ENCODE data around the gene GRIN3A. TPM values are rescaled to one million over a fixed set of nuclear protein-coding genes. Genes with fewer than 3 reads are reported as not detected.
"Not testable (repeated sequence)": the region's sequence is repeated elsewhere in the genome, so short reads cannot be mapped to it uniquely, and the experiment has no call there.

GRIN3A gene
- total RNA-seq, 5 donors from 2014 or later (not counting 1 experiment from before 2014, with no cell fraction given): 0.08 TPM; not detected in 4

DNA sequence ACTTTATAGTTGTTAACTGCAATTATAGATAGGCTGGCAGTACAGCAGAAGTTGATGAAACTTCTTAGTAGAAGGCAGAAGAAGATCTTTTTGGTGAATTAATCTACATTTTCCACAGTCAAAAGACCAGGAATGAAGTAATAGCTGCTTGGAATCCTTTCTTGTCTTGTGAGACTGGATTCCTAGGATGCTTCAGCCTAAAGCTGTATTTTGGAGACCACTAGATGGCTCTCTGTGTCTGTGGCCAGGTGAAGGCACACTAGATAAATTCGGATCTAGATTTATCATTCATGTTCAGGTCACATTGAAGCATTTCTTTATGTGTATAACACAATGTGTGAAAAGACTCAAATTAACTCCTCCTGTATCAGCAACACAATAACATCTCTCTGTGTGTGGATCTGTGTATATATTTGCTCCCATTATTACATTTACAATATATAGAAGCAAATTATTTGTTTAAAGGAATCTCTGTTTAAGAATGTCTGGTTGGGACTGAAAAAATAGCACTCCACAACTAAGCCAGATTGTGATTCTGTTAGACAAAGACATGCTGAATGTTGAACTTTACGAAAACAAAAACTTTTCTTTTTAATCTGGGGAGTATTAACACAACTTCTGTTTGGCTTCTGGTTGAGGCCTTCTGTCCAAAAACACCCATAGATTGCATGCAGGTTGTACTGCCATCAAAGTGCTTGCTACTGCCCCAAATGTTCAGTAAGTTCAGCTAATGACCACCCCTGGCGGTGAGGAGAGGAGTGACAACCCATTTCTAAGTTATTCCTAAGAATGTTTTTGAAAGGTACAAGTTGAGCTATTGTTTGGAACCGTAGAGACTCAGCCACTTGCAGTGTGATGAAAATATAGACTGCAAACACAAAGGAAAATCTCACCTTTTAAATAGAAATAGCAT lies 10.6 kb downstream of the GRIN3A start:
- DNase-seq: peak in 4 of 35 experiments; percentile 3 to 31 (median 4)
- H3K4me1 Mint-ChIP-seq: no peaks in the 10 kb centered on the region

DNA sequence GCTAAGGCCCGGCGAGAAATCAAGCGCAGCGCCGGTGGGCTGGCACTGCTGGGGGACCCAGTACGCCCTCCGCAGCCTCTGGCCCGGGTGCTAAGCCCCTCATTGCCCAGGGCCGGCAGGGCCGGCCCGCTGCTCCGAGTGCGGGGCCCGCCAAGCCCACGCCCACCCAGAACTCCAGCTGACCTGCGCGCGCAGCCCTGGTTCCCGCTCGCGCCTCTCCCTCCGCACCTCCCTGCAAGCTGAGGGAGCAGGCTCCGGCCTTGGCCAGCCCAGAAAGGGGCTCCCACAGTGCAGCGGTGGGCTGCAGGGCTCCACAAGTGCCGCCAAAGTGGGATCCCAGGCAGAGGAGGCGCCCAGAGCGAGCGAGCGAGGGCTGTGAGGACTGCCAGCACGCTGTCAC lies 14.2 kb downstream of the GRIN3A start:
- H3K9me3 ChIP-seq; H3K4me3 ChIP-seq (ENCODE audit: control insufficient read depth in 1 of 2, extremely low read depth in 1 of 2, low read length in 1 of 2); H3K4me1 ChIP-seq (ENCODE audit: control insufficient read depth in 1 of 2, extremely low read depth in 1 of 2, insufficient read depth in 2 of 2, low read length in 2 of 2); H3K27ac ChIP-seq (ENCODE audit: low read length); CTCF ChIA-PET; H3K27me3 Mint-ChIP-seq; POLR2A ChIA-PET; H3K36me3 Mint-ChIP-seq; ATAC-seq (replicated peaks in 1 of 4); H3K27me3 ChIP-seq (replicated peaks in 1 of 2; ENCODE audit: control insufficient read depth in 2 of 2, extremely low read depth in 1 of 2, insufficient read depth in 2 of 2, low read length in 1 of 2); H3K27ac Mint-ChIP-seq; H3K36me3 ChIP-seq (ENCODE audit: control insufficient read depth in 2 of 2, extremely low read depth in 1 of 2, insufficient read depth in 1 of 2, low read length in 1 of 2); DNase-seq; H3K4me3 Mint-ChIP-seq; H3K4me1 Mint-ChIP-seq; H3K9me3 Mint-ChIP-seq: not testable (repeated sequence)
- WGBS (ENCODE audit: insufficient coverage): 94% methylated on average over 30 of the region's 30 CpGs

More for the DNA sequence above, 10.6 kb downstream of the GRIN3A start:
- Mint-ChIP-seq H3K27ac (no peak overlapping the region), H3K36me3 (no peaks in the 10 kb centered on the region), H3K4me3 (no peak overlapping the region), H3K9me3 (no peaks in the 10 kb centered on the region), H3K27me3 (peaks cover 7 to 10% of the 10 kb centered on the region in 2 donors)
- Histone ChIP-seq H3K27ac (ENCODE audit: low read length) (no peak overlapping the region), H3K36me3 (ENCODE audit: control insufficient read depth in 2 of 2, extremely low read depth in 1 of 2, insufficient read depth in 1 of 2, low read length in 1 of 2) (no peaks in the 10 kb centered on the region), H3K27me3 (replicated peaks in 1 of 2; ENCODE audit: control insufficient read depth in 2 of 2, extremely low read depth in 1 of 2, insufficient read depth in 2 of 2, low read length in 1 of 2) (no peaks in the 10 kb centered on the region), H3K9me3 (no peaks in the 10 kb centered on the region), H3K4me3 (ENCODE audit: control insufficient read depth in 1 of 2, extremely low read depth in 1 of 2, low read length in 1 of 2) (no peak overlapping the region), H3K4me1 (ENCODE audit: control insufficient read depth in 1 of 2, extremely low read depth in 1 of 2, insufficient read depth in 2 of 2, low read length in 2 of 2) (no peaks in the 10 kb centered on the region)
- ATAC-seq (replicated peaks in 1 of 4): no peak
- POLR2A ChIA-PET: no interaction called here
- CTCF ChIA-PET: no interaction called here
- WGBS (ENCODE audit: insufficient coverage): no CpG with 5 or more reads among the region's 4 CpGs

DNA sequence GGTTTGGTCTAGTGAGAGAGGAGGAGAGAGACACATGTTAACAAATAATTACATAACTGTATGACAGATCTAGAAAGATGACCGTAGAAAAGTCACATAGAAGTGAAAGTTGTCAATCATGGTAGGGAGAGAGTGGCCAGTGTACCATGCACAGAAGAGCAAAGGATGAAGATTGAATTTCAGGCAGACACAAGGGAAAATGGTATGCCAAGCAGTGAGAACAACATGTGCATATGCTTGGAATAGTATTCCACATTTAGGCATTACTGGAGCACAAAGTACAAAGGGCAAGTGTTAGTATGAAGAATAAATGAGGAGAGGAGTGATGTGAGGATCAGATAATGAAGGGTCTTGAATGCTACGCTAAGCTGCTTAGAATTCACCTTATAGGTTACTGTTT lies 20.3 kb downstream of the GRIN3A start:
- ChIA-PET CTCF (no interaction called here), POLR2A (no interaction called here)
- H3K27ac ChIP-seq (ENCODE audit: low read length): no peak overlapping the region
- peaks cover 0 to 2% of the 10 kb centered on the region in 2 experiments for H3K27me3 ChIP-seq (replicated peaks in 1 of 2; ENCODE audit: control insufficient read depth in 2 of 2, extremely low read depth in 1 of 2, insufficient read depth in 2 of 2, low read length in 1 of 2)
- no peaks in the 10 kb centered on the region for H3K36me3 ChIP-seq (ENCODE audit: control insufficient read depth in 2 of 2, extremely low read depth in 1 of 2, insufficient read depth in 1 of 2, low read length in 1 of 2)
- Mint-ChIP-seq H3K27me3 (peaks cover 2 to 17% of the 10 kb centered on the region in 2 donors), H3K36me3 (no peaks in the 10 kb centered on the region), H3K4me1 (no peaks in the 10 kb centered on the region), H3K4me3 (no peak overlapping the region), H3K27ac (no peak overlapping the region), H3K9me3 (peaks cover 0 to 2% (median 0%) of the 10 kb centered on the region in 3 donors)
- H3K9me3 ChIP-seq: no peaks in the 10 kb centered on the region
- no peak overlapping the region for H3K4me3 ChIP-seq (ENCODE audit: control insufficient read depth in 1 of 2, extremely low read depth in 1 of 2, low read length in 1 of 2)
- WGBS (ENCODE audit: insufficient coverage): 100% methylated on average over 1 of the region's 2 CpGs
- H3K4me1 ChIP-seq (ENCODE audit: control insufficient read depth in 1 of 2, extremely low read depth in 1 of 2, insufficient read depth in 2 of 2, low read length in 2 of 2): no peaks in the 10 kb centered on the region
- no peak for DNase-seq
- no peak for ATAC-seq (replicated peaks in 1 of 4)

DNA sequence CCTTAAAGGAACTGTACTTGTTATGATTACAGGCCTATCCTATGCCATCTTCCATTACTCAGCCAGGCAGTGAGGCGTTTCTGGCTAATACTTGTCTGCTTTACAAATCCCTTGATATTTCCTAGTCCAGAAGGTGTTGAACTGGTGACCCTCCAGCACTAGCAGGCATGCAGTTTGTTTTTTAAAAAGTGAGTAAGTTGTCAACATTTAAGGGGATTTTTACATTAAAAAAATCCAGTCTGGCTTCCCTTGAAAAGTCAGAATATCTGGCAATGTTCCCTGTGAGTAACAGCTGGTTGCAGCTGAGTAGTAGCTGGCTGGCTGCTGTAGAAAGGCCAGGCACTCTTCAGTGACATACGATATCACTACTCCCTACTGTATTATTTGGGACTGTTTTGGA lies 21.8 kb downstream of the GRIN3A start:
- no peak overlapping the region for H3K4me3 ChIP-seq (ENCODE audit: control insufficient read depth in 1 of 2, extremely low read depth in 1 of 2, low read length in 1 of 2)
- H3K9me3 Mint-ChIP-seq: no peaks in the 10 kb centered on the region
- no CpG with 5 or more reads among the region's 2 CpGs for WGBS (ENCODE audit: insufficient coverage)
- H3K27me3 Mint-ChIP-seq: peaks cover 9 to 25% of the 10 kb centered on the region in 2 donors
- H3K27ac ChIP-seq (ENCODE audit: low read length): no peak overlapping the region
- no peak for ATAC-seq (replicated peaks in 1 of 4)
- no peaks in the 10 kb centered on the region for H3K4me1 ChIP-seq (ENCODE audit: control insufficient read depth in 1 of 2, extremely low read depth in 1 of 2, insufficient read depth in 2 of 2, low read length in 2 of 2)
- no peak for DNase-seq
- no peaks in the 10 kb centered on the region for H3K4me1 Mint-ChIP-seq
- ChIA-PET POLR2A (no interaction called here), CTCF (no interaction called here)
- no peak overlapping the region for H3K4me3 Mint-ChIP-seq
- no peak overlapping the region for H3K27ac Mint-ChIP-seq
- no peaks in the 10 kb centered on the region for H3K36me3 ChIP-seq (ENCODE audit: control insufficient read depth in 2 of 2, extremely low read depth in 1 of 2, insufficient read depth in 1 of 2, low read length in 1 of 2)
- peaks cover 0 to 2% of the 10 kb centered on the region in 2 experiments for H3K27me3 ChIP-seq (replicated peaks in 1 of 2; ENCODE audit: control insufficient read depth in 2 of 2, extremely low read depth in 1 of 2, insufficient read depth in 2 of 2, low read length in 1 of 2)
- H3K36me3 Mint-ChIP-seq: no peaks in the 10 kb centered on the region
- H3K9me3 ChIP-seq: no peaks in the 10 kb centered on the region

DNA sequence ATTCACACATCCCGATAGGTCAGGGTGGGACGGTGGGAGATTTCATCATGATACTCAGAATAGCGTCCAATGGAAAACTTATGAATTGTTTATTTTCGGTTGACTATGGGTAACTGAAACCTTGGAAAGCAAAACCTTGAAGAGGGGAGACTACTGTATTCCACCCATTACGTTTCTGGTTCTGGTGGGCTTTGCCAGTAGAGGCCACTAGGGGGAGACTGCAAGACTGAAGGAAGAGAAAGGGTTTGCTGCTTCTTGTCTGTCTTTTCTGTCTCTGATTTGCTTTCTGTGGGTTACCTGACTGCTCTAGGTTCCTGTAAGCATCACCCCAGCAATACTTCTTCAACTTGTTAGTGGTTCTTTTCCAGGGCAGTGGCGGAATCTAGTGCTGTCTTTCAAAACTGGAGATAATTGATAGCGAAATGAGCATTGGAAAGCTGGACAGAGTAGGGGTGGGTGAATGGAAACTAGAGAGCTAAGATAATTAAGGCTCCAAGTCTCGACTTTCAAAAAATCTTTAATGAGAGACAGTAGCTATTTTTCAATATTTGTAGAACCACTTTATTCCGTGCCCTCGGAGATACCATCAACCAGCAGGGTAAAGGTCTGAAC lies 27.0 kb downstream of the GRIN3A start:
- no peaks in the 10 kb centered on the region for H3K9me3 ChIP-seq
- ChIA-PET POLR2A (no interaction called here), CTCF (no interaction called here)
- Mint-ChIP-seq H3K4me3 (no peak overlapping the region), H3K27ac (no peak overlapping the region), H3K27me3 (peaks cover 14 to 38% of the 10 kb centered on the region in 2 donors), H3K36me3 (no peaks in the 10 kb centered on the region), H3K9me3 (peaks cover 0 to 3% (median 0%) of the 10 kb centered on the region in 3 donors), H3K4me1 (no peaks in the 10 kb centered on the region)
- no peaks in the 10 kb centered on the region for H3K36me3 ChIP-seq (ENCODE audit: control insufficient read depth in 2 of 2, extremely low read depth in 1 of 2, insufficient read depth in 1 of 2, low read length in 1 of 2)
- no peak overlapping the region for H3K27ac ChIP-seq (ENCODE audit: low read length)
- H3K27me3 ChIP-seq (replicated peaks in 1 of 2; ENCODE audit: control insufficient read depth in 2 of 2, extremely low read depth in 1 of 2, insufficient read depth in 2 of 2, low read length in 1 of 2): no peaks in the 10 kb centered on the region
- no peak overlapping the region for H3K4me3 ChIP-seq (ENCODE audit: control insufficient read depth in 1 of 2, extremely low read depth in 1 of 2, low read length in 1 of 2)
- WGBS (ENCODE audit: insufficient coverage): 95% methylated on average over 4 of the region's 10 CpGs
- no peak for ATAC-seq (replicated peaks in 1 of 4)
- DNase-seq: peak in 14 of 35 experiments; percentile 1 to 22 (median 6)
- H3K4me1 ChIP-seq (ENCODE audit: control insufficient read depth in 1 of 2, extremely low read depth in 1 of 2, insufficient read depth in 2 of 2, low read length in 2 of 2): no peaks in the 10 kb centered on the region

DNA sequence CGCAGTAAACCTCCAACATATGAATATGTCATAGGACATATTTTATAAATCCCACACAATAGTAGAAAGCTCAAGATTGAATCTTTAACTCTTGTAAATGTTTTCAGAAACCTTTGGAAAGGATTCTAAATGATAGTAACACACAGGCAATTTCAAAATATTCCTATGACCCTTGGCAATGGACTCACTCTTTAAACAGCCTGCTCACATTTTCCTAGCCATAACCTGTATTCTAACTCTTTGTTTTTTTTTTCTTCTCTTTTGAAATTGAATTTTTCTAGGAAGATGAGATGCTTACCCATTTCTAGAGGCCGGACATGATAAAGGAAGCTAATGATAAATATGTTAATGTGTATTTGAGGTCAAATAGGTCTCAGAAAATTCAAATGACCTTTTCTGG lies 29.6 kb downstream of the GRIN3A start:
- Mint-ChIP-seq H3K4me3 (no peak overlapping the region), H3K27me3 (peaks cover 16 to 48% of the 10 kb centered on the region in 2 donors), H3K4me1 (peaks cover 5 to 11% (median 9%) of the 10 kb centered on the region in 3 donors), H3K27ac (no peak overlapping the region), H3K9me3 (peaks cover 0 to 3% (median 0%) of the 10 kb centered on the region in 3 donors), H3K36me3 (no peaks in the 10 kb centered on the region)
- no peak overlapping the region for H3K27ac ChIP-seq (ENCODE audit: low read length)
- H3K4me1 ChIP-seq (ENCODE audit: control insufficient read depth in 1 of 2, extremely low read depth in 1 of 2, insufficient read depth in 2 of 2, low read length in 2 of 2): peaks cover 0 to 7% of the 10 kb centered on the region in 2 experiments
- DNase-seq (no peak), ATAC-seq (replicated peaks in 1 of 4) (no peak)
- no CpG with 5 or more reads among the region's 2 CpGs for WGBS (ENCODE audit: insufficient coverage)
- peaks cover 0 to 8% of the 10 kb centered on the region in 2 experiments for H3K27me3 ChIP-seq (replicated peaks in 1 of 2; ENCODE audit: control insufficient read depth in 2 of 2, extremely low read depth in 1 of 2, insufficient read depth in 2 of 2, low read length in 1 of 2)
- POLR2A ChIA-PET: no interaction called here
- no peaks in the 10 kb centered on the region for H3K36me3 ChIP-seq (ENCODE audit: control insufficient read depth in 2 of 2, extremely low read depth in 1 of 2, insufficient read depth in 1 of 2, low read length in 1 of 2)
- no peaks in the 10 kb centered on the region for H3K9me3 ChIP-seq
- CTCF ChIA-PET: no interaction called here
- no peak overlapping the region for H3K4me3 ChIP-seq (ENCODE audit: control insufficient read depth in 1 of 2, extremely low read depth in 1 of 2, low read length in 1 of 2)
